Measurements from ENCODE around the gene APOBR. TPM values are rescaled to one million over a fixed set of nuclear protein-coding genes. Genes with fewer than 3 reads are reported as not detected.

APOBR gene
- total and polyA plus RNA-seq, 9 of the 15 experiments (the other 6 are each of a cell fraction or from before 2014, with no cell fraction given), result 0.08 to 6.1 (median 2.8) TPM; not detected in 1

DNA sequence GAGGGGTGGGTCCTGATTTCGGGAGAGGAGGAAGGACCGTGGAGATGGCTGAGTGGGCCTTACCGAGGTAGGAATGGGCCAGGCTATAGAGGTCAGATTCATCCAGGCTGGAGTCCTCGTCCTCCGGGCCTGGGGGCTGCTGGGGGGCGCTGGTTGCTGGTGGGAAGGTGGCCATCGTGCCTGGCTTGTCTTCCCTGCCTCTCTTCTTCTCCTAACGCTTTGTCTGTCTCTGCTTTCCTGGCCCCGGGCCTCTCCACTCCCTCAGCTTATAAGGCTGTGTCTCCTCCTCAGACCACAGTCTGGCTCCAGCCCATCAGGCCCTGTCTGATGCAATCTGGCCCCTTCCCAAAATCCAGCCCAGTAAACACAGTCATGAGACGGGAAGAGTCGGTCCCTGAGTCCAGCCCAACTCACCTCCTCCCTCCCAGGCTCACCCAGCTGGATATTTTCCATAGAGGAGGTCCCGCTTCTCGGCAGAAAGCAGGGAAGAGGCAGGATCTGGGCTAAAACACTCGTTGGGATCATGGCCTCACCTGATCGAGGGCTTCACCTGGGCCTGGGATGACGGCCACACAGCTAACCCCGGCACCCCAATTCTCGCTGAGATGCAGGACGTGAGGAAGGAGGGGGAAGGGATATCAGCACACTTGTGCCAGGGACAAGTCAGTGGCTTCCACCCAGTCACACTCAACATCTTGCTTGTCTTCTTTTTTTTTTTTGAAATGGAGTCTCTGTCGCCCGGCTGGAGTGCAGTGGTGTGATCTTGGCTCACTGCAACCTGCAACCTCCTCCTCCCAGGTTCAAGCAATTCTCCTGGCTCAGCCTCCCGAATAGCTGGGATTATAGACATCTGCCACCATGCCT, 44.5 kb downstream of the APOBR start, which contains the start of gene NUPR1 (continued):
- TF ChIP-seq CTCF (IDR thresholded peaks at IDR 0.05 in 2 of 3, conservative IDR thresholded peaks at IDR 0.05 in 1 of 3; ENCODE audit: insufficient read depth in 2 of 3, low read depth in 1 of 3, low read length in 3 of 3) (no peak), ZNF668 (CRISPR knock-in tag; IDR thresholded peaks at IDR 0.05) (no peak), FOXO4 (CRISPR knock-in tag; IDR thresholded peaks at IDR 0.05) (no peak), ZNF766 (CRISPR knock-in tag; conservative IDR thresholded peaks at IDR 0.05) (peak; percentile 62; the same call in 1 of the 2 replicates), RCOR1 (IDR thresholded peaks at IDR 0.05; ENCODE audit: borderline replicate concordance in 1 of 2, low read depth in 2 of 2, low read length in 2 of 2) (peak in 1 of 2 experiments; percentile 50; a peak in 1 of 4 replicates), SIRT6 (IDR thresholded peaks at IDR 0.05; ENCODE audit: low read depth, low read length) (no peak), U2AF1 (optimal IDR thresholded peaks at IDR 0.05; ENCODE audit: low read depth, low read length) (no peak), ZNF140 (CRISPR knock-in tag; IDR thresholded peaks at IDR 0.05) (no peak), GTF2E2 (tag; IDR thresholded peaks at IDR 0.05) (peak; percentile 46; the same call in 1 of the 2 replicates), HDAC8 (tag; IDR thresholded peaks at IDR 0.05) (peak; percentile 71), TAF9B (IDR thresholded peaks at IDR 0.05; ENCODE audit: partially characterized antibody) (no peak)
- TF ChIP-seq, protein P1, sequence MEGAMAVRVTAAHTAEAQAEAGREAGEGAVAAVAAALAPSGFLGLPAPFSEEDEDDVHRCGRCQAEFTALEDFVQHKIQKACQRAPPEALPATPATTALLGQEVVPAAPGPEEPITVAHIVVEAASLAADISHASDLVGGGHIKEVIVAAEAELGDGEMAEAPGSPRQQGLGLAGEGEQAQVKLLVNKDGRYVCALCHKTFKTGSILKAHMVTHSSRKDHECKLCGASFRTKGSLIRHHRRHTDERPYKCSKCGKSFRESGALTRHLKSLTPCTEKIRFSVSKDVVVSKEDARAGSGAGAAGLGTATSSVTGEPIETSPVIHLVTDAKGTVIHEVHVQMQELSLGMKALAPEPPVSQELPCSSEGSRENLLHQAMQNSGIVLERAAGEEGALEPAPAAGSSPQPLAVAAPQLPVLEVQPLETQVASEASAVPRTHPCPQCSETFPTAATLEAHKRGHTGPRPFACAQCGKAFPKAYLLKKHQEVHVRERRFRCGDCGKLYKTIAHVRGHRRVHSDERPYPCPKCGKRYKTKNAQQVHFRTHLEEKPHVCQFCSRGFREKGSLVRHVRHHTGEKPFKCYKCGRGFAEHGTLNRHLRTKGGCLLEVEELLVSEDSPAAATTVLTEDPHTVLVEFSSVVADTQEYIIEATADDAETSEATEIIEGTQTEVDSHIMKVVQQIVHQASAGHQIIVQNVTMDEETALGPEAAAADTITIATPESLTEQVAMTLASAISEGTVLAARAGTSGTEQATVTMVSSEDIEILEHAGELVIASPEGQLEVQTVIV (CRISPR knock-in tag; IDR thresholded peaks at IDR 0.05; ENCODE audit: borderline replicate concordance), result no peak
- TF ChIP-seq, protein P2, sequence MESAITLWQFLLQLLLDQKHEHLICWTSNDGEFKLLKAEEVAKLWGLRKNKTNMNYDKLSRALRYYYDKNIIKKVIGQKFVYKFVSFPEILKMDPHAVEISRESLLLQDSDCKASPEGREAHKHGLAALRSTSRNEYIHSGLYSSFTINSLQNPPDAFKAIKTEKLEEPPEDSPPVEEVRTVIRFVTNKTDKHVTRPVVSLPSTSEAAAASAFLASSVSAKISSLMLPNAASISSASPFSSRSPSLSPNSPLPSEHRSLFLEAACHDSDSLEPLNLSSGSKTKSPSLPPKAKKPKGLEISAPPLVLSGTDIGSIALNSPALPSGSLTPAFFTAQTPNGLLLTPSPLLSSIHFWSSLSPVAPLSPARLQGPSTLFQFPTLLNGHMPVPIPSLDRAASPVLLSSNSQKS (CRISPR knock-in tag; IDR thresholded peaks at IDR 0.05), result no peak
- TF ChIP-seq, protein P3, sequence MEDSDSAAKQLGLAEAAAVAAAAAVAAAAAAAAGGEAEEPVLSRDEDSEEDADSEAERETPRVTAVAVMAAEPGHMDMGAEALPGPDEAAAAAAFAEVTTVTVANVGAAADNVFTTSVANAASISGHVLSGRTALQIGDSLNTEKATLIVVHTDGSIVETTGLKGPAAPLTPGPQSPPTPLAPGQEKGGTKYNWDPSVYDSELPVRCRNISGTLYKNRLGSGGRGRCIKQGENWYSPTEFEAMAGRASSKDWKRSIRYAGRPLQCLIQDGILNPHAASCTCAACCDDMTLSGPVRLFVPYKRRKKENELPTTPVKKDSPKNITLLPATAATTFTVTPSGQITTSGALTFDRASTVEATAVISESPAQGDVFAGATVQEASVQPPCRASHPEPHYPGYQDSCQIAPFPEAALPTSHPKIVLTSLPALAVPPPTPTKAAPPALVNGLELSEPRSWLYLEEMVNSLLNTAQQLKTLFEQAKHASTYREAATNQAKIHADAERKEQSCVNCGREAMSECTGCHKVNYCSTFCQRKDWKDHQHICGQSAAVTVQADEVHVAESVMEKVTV (CRISPR knock-in tag; IDR thresholded peaks at IDR 0.05), result no peak
